ENCODE measurements around the gene PHACTR3.

Gene PHACTR3

DNA sequence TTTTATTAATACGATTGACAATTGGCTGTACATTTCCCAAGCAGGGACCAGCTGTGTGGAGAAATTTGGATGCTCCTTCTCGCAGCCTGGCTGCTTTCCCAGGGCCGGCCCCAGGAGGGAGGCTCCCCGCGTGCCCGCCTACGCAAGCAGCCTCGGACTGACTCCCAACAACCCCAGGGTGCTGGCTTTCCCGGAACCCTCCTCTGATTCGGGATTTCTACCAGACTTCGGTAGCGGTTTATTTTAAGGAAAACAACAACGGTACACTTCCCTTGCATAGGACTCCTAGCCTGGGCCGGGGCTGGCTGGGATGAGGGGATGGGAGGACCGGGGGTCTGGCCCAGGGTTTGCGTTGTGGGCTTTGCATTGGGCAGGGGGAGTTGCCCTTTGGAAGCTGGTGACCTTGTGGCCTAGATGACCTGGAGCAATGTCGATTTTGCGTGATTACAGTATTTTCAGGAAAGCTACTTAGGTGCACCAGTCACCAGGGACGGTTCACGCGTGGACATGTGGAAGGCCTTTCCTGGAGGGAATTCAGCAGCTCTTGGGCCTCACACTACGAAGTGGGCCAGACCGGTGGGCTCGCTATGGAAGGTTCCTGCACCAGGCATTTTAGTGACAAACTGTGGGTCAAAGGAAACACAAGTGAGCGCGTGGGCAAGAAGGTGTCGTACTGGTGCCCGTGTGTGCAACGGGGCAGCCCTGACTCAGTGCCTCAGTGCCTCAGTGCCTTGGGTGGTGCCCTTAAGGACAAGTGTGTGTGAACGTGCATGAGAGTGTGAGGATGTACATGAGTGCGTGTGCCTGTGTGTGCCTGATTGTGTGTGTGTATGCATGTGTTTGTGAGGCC, 20.7 kb upstream of the PHACTR3 start:
- H3K4me1 ChIP-seq (ENCODE audit: insufficient read depth, low read length) = no peaks in the 10 kb centered on the region
- no peak overlapping the region for H3K27ac ChIP-seq (ENCODE audit: low read depth, low read length)
- 91% methylated on average over 31 of the region's 31 CpGs for WGBS
- no peak overlapping the region for H3K4me3 ChIP-seq (ENCODE audit: low read length)
- 0 out of 2 replicates have a peak, but pooled peaks cover 5% of the 10 kb centered on the region for H3K9me3 ChIP-seq (ENCODE audit: insufficient read depth, low read depth, low read length)
- H3K27me3 ChIP-seq (ENCODE audit: insufficient read depth, low read length) = peaks cover 39% of the 10 kb centered on the region
- no peak overlapping the region for H3K9ac ChIP-seq (ENCODE audit: low read depth, low read length)
- no peaks in the 10 kb centered on the region for H3K36me3 ChIP-seq (ENCODE audit: insufficient read depth, low read length)

GRCh38 chr20:59584278-59584925, 19.9 kb upstream of the PHACTR3 start:
- Histone ChIP-seq H3K9me3 (ENCODE audit: insufficient read depth, low read depth, low read length) (0 out of 2 replicates have a peak, but pooled peaks cover 5% of the 10 kb centered on the region), H3K27ac (ENCODE audit: low read depth, low read length) (no peak overlapping the region), H3K4me3 (ENCODE audit: low read length) (no peak overlapping the region), H3K27me3 (ENCODE audit: insufficient read depth, low read length) (peaks cover 37% of the 10 kb centered on the region), H3K36me3 (ENCODE audit: insufficient read depth, low read length) (no peaks in the 10 kb centered on the region), H3K4me1 (ENCODE audit: insufficient read depth, low read length) (no peaks in the 10 kb centered on the region), H3K9ac (ENCODE audit: low read depth, low read length) (no peak overlapping the region)
- WGBS = 87% methylated on average over 15 of the region's 15 CpGs

DNA sequence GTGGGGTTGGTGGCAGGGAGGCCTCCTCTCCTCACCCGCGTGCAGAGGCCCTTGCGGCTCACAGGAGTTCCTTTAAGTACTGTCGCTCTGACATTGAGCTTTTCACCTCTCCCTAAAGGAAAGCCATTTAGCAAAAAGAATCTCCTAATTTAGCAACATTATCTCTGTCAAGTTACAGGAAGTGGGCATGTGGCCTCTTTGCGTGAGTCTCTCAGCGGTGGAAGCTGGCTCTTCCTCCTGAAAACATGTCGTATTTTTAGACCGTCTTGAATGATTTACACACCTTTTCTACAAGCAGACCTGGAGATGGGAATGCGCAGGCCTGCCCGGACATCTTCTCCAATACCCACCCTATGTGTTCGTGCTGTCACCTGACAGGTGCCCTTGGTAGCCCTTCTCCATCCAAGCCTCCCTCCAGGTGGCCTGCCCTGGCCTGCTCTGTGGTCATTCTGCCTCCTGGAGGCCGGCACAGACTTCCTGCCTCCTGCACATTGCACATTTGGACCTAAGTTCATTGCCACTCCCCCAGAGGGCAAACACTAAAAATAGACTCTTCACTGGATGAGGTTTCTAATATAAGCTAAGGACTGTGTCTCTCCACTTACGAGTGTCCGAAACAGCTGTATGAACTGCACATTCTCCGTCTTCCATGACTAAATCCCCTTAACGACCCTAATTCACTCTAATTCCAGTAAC, 18.5 kb upstream of the PHACTR3 start:
- Histone ChIP-seq H3K4me3 (ENCODE audit: low read length) (no peak overlapping the region), H3K4me1 (ENCODE audit: insufficient read depth, low read length) (no peaks in the 10 kb centered on the region), H3K9me3 (ENCODE audit: insufficient read depth, low read depth, low read length) (0 out of 2 replicates have a peak, but pooled peaks cover 5% of the 10 kb centered on the region), H3K36me3 (ENCODE audit: insufficient read depth, low read length) (no peaks in the 10 kb centered on the region), H3K9ac (ENCODE audit: low read depth, low read length) (no peak overlapping the region), H3K27me3 (ENCODE audit: insufficient read depth, low read length) (peaks cover 27% of the 10 kb centered on the region), H3K27ac (ENCODE audit: low read depth, low read length) (no peak overlapping the region)
- 91% methylated on average over 16 of the region's 16 CpGs for WGBS

- peaks cover 22% of the 10 kb centered on the region for H3K27me3 ChIP-seq (ENCODE audit: insufficient read depth, low read length)
- H3K36me3 ChIP-seq (ENCODE audit: insufficient read depth, low read length) = no peaks in the 10 kb centered on the region
- WGBS = 85% methylated on average over 6 of the region's 6 CpGs
- no peak overlapping the region for H3K9ac ChIP-seq (ENCODE audit: low read depth, low read length)
- no peak overlapping the region for H3K27ac ChIP-seq (ENCODE audit: low read depth, low read length)
- H3K4me3 ChIP-seq (ENCODE audit: low read length) = no peak overlapping the region
- H3K9me3 ChIP-seq (ENCODE audit: insufficient read depth, low read depth, low read length) = 0 out of 2 replicates have a peak, but pooled peaks cover 9% of the 10 kb centered on the region
- no peaks in the 10 kb centered on the region for H3K4me1 ChIP-seq (ENCODE audit: insufficient read depth, low read length)
Observed at GRCh38 chr20:59586613-59587012, 17.7 kb upstream of the PHACTR3 start.

GRCh38 chr20:59587570-59587969, 16.8 kb upstream of the PHACTR3 start:
- Histone ChIP-seq H3K27me3 (ENCODE audit: insufficient read depth, low read length) (peaks cover 16% of the 10 kb centered on the region), H3K9ac (ENCODE audit: low read depth, low read length) (no peak overlapping the region), H3K9me3 (ENCODE audit: insufficient read depth, low read depth, low read length) (0 out of 2 replicates have a peak, but pooled peaks cover 9% of the 10 kb centered on the region), H3K27ac (ENCODE audit: low read depth, low read length) (no peak overlapping the region), H3K4me1 (ENCODE audit: insufficient read depth, low read length) (no peaks in the 10 kb centered on the region), H3K4me3 (ENCODE audit: low read length) (no peak overlapping the region), H3K36me3 (ENCODE audit: insufficient read depth, low read length) (no peaks in the 10 kb centered on the region)
- WGBS = 82% methylated on average over 6 of the region's 6 CpGs

DNA sequence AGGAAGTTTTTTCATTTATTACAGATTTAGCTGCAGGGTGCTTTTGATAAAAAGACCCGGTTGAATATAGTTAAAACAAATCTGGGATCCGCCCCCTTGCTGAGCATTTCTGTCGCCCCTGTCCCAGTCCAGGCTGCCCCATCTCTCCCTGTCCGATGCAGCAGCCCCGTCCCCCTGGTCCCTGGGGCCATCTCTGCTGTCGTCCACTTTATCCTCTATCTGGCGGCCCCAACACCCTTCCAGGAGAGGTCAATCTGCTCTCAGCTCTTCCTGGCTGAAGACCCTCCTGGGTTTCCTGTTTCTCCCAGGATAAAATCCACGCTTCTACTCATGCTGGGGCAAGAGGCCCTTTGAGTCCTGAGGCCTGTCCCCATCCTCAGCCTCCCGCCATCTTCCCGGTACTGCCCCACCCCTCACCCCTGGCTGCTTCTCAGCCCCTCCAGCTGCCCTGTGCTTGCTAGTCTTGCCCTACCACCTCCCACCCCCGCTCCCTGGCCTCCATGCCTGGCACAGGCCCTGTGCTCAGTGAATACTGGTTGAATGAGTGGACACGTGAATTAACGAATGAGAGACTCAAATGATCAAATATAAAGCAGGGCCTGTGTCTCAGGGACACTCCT, 16.0 kb upstream of the PHACTR3 start:
- 86% methylated on average over 13 of the region's 13 CpGs for WGBS
- H3K4me3 ChIP-seq (ENCODE audit: low read length) = no peak overlapping the region
- H3K9ac ChIP-seq (ENCODE audit: low read depth, low read length) = no peak overlapping the region
- H3K4me1 ChIP-seq (ENCODE audit: insufficient read depth, low read length) = no peaks in the 10 kb centered on the region
- no peaks in the 10 kb centered on the region for H3K36me3 ChIP-seq (ENCODE audit: insufficient read depth, low read length)
- peaks cover 18% of the 10 kb centered on the region for H3K27me3 ChIP-seq (ENCODE audit: insufficient read depth, low read length)
- H3K27ac ChIP-seq (ENCODE audit: low read depth, low read length) = no peak overlapping the region
- 0 out of 2 replicates have a peak, but pooled peaks cover 9% of the 10 kb centered on the region for H3K9me3 ChIP-seq (ENCODE audit: insufficient read depth, low read depth, low read length)

DNA sequence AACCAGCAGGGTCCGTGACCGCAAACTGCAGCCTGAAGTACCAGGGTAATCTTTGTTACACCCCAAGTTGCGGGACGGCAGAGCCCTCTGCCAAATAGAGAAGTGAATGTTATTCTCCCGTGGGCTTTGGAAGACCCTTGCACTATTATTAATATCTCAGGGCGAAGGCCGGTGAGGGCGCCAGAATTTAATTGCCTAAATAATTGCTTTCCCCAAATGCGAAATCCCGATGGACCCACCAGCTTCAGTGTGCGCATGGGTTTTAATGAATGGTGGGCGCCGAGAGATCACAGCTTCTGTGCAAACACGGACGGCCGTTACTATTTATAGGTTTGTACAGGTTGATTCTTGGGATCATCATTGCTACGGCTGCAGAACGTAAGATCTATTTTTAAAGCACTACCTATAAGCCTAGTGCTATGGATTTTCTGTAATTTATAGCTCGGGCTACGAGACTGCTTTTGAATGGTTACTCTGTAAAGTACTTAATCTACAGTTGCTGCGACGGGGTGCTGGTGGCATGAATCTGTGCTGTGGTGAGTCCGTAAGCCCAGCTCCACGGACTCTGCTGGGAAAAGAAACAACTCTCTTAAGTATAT, 15.2 kb upstream of the PHACTR3 start:
- H3K36me3 ChIP-seq (ENCODE audit: insufficient read depth, low read length) = no peaks in the 10 kb centered on the region
- WGBS = 92% methylated on average over 24 of the region's 24 CpGs
- H3K9me3 ChIP-seq (ENCODE audit: insufficient read depth, low read depth, low read length) = peaks cover 13% of the 10 kb centered on the region; the same call in 1 of the 2 replicates
- peaks cover 23% of the 10 kb centered on the region for H3K27me3 ChIP-seq (ENCODE audit: insufficient read depth, low read length)
- H3K4me1 ChIP-seq (ENCODE audit: insufficient read depth, low read length) = no peaks in the 10 kb centered on the region
- no peak overlapping the region for H3K27ac ChIP-seq (ENCODE audit: low read depth, low read length)
- H3K4me3 ChIP-seq (ENCODE audit: low read length) = no peak overlapping the region
- H3K9ac ChIP-seq (ENCODE audit: low read depth, low read length) = no peak overlapping the region

- WGBS = 86% methylated on average over 12 of the region's 12 CpGs
- Histone ChIP-seq H3K36me3 (ENCODE audit: insufficient read depth, low read length) (no peaks in the 10 kb centered on the region), H3K4me3 (ENCODE audit: low read length) (no peak overlapping the region), H3K27ac (ENCODE audit: low read depth, low read length) (no peak overlapping the region), H3K9me3 (ENCODE audit: insufficient read depth, low read depth, low read length) (peaks cover 13% of the 10 kb centered on the region; the same call in 1 of the 2 replicates), H3K4me1 (ENCODE audit: insufficient read depth, low read length) (no peaks in the 10 kb centered on the region), H3K27me3 (ENCODE audit: insufficient read depth, low read length) (peaks cover 27% of the 10 kb centered on the region), H3K9ac (ENCODE audit: low read depth, low read length) (no peak overlapping the region)
Observed at GRCh38 chr20:59591061-59591460, 13.3 kb upstream of the PHACTR3 start.

DNA sequence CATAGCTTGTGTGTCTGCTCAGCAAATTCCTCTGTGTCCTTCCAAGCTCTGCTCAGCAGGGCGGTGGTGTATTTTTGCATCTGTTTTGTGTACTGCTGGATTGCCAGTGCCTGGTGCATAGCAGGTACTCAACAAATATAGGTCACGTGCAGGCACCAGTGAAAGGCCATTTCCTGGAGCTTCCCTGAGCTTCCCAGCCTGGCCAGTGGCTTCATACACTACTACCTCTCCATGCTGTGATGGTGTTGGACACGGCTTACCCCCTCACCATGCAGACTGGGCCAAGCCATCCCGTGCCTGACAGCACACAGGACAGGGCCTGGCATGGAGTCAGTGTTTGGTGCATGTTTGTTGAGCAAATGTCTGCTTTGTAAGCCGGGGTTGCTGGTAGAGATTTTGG, 7.7 kb upstream of the PHACTR3 start:
- H3K27me3 ChIP-seq (ENCODE audit: insufficient read depth, low read length) = peaks cover 44% of the 10 kb centered on the region
- H3K9ac ChIP-seq (ENCODE audit: low read depth, low read length) = no peak overlapping the region
- H3K4me3 ChIP-seq (ENCODE audit: low read length) = no peak overlapping the region
- WGBS = 68% methylated on average over 5 of the region's 5 CpGs
- no peaks in the 10 kb centered on the region for H3K4me1 ChIP-seq (ENCODE audit: insufficient read depth, low read length)
- H3K36me3 ChIP-seq (ENCODE audit: insufficient read depth, low read length) = no peaks in the 10 kb centered on the region
- peaks cover 4% of the 10 kb centered on the region; the same call in 1 of the 2 replicates for H3K9me3 ChIP-seq (ENCODE audit: insufficient read depth, low read depth, low read length)
- no peak overlapping the region for H3K27ac ChIP-seq (ENCODE audit: low read depth, low read length)

DNA sequence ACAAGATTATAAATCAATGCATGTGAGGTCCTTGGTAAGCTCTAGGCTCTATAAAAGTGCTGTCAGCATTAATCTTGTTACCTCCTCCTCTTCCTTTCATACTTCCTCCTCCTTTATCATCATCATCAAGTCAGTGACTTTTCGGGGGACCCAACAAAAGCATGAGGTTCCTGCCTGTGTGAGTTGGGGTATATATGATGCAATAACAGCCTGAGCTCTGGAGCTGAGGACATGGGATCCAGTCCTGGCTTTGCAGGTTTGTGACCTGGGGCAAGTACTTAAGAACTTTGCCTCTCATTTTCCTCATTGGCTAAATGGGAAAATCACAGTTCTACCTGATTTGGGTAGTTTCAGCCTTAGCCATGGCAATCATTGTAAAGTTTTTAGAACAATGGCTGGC, 7.1 kb upstream of the PHACTR3 start:
- 100% methylated on average over 1 of the region's 1 CpG for WGBS
- Histone ChIP-seq H3K4me3 (ENCODE audit: low read length) (no peak overlapping the region), H3K4me1 (ENCODE audit: insufficient read depth, low read length) (no peaks in the 10 kb centered on the region), H3K9me3 (ENCODE audit: insufficient read depth, low read depth, low read length) (peaks cover 4% of the 10 kb centered on the region; the same call in 1 of the 2 replicates), H3K9ac (ENCODE audit: low read depth, low read length) (no peak overlapping the region), H3K27ac (ENCODE audit: low read depth, low read length) (no peak overlapping the region), H3K27me3 (ENCODE audit: insufficient read depth, low read length) (peaks cover 49% of the 10 kb centered on the region), H3K36me3 (ENCODE audit: insufficient read depth, low read length) (no peaks in the 10 kb centered on the region)
